ENCODE data around the gene WDR64.
"Not testable (repeated sequence)": the region's sequence is repeated elsewhere in the genome, so short reads cannot be mapped to it uniquely, and the experiment has no call there.

The WDR64 gene

DNA sequence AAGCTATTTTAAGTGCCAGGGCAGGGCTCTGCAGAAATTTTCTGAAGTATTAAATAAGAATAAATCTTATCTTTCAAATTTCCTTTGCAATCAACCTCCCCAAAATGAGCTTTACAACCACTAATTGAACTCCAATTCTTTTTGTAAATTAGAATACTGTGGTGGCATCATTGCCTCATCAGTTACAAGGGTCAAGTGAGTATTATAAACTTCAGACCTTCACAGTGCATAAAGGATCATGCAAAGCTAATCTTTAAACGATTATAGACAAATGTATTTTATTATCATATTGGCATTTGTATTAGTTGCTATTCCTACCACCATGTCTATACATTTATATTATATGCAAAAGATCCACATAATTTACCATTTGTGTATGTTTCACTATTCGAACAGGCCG lies 19.1 kb upstream of the WDR64 start:
- no peak for DNase-seq

DNA sequence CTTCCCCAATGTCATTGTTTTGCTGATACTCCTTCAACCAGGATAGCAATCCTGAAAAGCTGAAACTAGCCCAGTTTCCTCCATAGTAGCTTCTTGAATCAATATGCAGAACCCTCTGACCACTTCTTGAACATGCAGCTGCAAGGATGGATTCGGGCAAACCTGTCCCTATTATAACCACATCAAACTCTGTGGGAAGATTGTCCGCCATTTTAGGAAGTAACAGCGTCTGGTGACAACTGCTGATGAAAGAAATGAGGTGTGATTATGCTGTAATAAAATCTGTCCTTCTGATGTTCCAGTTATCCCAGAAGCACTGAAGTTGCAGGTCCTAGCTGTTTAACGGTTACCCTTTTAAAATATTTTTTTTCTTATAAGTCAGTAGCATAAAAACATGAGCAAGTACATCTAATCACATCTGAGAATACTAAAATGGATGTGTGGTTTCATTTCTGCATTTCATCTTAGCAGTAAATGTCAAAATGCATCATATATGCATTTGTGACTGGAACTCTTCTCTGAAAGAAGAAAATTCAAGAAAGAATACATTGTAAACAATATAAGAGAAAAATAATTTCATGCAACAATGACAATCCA lies 16.4 kb upstream of the WDR64 start:
- no peak for DNase-seq

DNA sequence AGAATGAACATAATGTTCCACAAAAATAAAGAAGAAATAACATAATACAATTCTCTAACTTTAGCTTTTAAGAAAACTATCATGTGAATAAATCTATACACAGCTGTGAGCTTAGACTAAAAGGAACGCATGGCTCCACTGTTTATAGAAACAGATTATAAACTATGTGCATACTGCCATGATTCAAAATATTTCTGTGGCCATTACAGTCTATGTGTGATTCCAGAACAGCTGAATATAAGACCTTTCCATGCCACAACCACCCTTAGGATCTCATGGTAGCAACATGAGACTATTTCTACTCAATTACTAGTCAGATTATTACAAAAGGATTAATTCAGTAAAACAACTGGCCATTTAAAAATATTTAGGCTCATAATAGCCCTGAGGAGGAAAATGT lies 15.8 kb upstream of the WDR64 start:
- DNase-seq = no peak

DNA sequence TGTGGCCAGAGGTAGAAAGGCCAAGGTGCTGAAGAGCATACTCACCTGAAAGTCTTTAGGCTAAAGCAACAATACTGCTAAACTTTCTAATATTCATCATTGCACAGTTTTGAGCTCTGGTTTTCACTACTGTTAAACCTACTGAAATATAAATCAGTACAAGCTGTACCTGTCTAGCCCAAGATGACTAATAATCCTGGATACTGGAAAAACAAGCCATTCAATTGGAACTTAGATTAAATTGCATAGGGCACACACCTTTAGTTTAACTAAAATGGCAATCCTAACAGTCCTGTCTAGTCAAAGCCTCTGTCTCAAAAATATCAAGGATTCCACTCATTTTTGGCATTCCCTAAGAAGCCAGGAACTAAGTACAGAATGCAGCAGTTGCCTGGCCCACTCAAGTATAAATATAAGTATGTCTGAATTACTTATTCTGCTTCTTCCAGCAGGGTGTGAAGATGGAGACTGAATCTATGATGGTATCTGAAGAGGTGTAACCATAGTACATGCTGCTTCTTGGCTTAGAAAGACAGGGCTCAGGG lies 15.0 kb upstream of the WDR64 start:
- DNase-seq = no peak

DNA sequence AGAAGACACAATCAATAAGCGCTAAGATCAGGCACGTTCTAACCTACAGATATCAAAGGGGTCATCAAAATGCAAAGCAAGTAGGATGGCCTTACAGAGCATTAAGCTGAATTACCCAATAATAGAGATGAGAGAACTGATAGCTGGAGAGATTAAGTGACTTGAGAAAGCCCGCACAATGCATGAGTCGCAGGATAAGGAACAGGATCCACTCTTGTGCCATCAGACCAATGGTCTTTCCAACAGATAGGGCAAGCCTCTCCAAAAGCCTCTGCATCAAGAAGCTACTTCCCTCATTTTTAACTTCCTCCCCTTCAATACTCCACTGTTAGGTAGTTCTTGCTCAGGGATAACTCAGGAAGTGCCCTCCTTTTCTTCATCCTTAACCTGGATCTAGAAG lies 14.5 kb upstream of the WDR64 start:
- DNase-seq = no peak

DNA sequence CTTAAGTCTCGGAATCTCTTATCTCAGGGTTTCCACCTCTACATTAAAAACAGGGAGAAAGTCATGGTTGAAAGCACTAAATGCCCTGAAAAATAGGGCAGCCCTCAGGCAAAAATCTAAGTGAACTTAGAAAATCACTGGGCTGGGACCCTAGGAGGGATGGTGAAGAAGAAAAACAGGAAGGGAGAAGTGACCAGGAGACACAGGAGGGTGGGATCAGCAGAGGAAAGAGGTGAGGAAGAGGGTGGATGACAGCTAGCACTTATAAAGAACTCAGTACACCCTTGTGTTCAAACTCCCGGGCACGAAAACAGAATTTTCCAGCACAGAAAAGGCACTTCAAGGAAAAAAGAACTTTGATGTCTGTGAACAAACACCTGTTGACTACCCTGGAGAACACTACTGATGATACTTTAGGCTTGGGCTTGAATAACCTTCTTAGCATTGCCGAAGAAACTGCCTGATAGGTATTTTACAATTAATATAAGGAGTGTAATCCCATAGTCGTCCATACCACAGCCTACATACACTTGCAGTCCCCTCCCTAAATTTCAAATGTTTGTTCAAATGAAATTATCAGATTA lies 13.9 kb upstream of the WDR64 start:
- DNase-seq = no peak

DNA sequence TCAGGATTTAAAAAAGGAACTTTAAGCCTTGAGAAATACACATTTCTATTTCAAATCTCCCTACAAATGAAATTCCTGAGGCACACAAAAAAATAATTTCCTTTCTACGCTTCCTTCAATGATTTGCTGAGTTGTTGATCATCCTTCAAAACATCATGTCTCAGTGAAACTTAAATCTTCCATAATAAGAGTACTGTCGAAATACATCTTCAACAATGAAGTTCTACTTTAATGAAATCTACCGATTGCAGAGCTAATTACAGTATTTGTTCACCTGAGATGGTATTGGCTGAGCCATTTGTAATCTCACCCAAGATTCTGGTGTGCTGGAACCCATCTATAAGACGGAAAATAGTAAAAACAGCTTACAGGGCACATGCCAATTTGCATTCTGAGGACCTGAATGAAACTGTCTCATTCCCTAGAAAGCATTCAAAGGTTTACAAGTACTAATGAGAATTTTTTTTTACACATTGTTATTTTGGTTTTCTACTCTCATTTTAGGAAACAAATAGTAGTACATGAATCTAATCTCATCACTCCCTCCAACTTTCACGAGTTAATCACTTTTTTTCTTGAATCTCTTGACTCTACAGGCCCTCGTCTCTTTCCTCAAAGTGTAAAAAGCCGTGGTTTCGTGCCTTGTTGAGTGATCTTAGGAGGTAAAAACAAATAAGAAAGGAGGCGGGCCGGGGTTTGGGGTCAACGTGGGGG lies 13.0 kb upstream of the WDR64 start:
- DNase-seq = no peak

DNA sequence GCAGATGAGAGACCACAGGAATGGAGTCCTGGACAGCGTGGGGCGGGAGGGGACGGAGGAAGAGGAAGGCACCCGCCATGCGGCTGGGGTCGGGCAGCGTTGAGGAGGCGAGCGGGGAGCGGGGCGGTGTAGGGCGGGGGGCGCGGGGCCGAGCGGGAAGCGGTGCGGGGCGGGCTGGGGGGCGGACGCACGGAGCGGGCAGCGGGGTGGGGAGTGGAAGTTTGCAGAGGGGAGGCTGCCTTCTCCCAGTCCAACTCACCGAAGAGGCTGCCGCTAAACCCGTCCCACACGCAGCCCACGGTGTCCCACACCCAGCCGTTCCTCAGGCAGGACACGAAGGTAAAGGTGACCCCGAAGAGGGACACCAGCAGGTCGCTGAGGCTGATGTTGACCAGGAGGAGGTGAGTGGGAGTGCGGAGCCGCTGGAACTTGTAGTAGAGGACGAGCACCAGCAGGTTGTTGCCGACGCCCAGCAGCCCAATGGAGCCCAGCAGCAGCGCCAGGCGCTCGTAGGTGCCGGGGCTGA lies 12.4 kb upstream of the WDR64 start:
- DNase-seq = no peak

DNA sequence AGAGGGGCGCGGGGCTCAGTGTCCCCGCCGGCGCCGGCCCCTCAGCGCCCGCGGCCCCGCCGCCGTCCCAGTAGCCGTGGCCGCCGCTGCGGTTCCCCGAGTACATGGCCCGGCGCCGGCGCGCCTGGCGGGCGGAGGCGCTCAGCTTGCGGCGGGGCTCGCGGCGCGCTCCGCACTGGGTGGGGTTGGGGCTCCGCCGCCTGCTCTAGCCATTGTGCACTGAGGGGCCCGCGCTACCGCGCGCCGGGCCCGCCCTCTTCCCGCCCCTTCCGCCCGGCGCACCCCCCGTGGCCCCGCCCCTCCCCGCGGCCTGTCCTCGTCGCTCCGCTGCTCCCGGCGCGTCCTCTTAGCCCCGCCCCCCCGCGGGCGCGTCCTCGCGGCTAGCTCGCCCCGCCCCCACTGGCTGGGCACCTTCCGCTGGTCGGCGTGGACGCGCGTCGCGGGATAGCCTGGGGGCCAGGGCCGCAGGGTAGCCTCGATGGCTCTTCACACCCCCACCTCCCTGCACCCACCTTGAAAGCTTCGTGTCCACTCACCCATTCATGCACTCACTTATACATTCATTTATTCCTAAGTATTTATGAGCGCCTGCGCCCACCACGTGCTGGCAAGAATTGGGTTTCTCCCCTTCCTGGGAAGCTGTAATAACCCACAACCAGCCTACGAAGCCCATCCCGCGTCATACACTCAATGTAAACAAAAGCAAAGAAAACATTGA lies 11.8 kb upstream of the WDR64 start, which contains the start of the genes CHML and OPN3:
Gene CHML (minus strand): TSS at position 221 of the 718 bp plus-strand sequence. CDS start 4,603 bp downstream, outside the sequence.
Gene OPN3 (minus strand): TSS at position 221 of the 718 bp plus-strand sequence. CDS start 115 bp downstream, at position 106.
- DNase-seq = peak; percentile 96

DNA sequence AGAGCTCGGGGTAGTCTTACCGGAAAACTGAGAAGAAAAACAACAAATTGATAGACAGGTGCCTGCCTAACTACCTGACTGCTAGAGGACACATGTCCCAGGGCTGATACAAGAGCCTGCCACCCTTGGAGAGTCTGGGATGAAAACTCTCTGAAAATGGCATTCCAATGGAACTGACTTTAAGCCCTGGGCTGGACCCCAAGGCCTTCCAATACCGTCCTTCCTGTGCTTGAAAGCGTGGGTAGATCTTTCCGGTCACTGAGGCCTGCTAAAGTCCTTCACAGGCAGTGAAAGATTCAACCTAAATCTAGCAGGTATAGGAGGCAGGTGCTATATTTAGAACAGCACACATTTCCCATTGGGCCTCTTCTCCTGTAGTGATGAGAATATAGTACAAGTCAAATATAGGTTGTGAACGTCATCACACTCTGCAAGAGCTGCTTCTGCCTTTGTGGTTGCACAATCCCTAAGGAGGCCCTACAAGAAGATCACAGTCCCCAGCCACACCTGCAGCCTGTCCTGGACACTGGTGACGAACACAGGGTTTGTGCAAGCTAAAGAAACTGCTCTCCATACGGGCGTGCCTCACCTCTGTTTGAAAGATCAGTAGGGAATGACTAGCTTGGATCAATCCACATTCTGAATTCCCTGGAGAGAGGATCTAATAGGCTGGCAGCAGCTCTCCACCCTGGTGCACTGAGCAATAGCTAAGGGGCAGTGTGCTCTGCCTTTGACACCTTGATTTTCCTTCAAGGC lies 11.0 kb upstream of the WDR64 start:
- DNase-seq = no peak

DNA sequence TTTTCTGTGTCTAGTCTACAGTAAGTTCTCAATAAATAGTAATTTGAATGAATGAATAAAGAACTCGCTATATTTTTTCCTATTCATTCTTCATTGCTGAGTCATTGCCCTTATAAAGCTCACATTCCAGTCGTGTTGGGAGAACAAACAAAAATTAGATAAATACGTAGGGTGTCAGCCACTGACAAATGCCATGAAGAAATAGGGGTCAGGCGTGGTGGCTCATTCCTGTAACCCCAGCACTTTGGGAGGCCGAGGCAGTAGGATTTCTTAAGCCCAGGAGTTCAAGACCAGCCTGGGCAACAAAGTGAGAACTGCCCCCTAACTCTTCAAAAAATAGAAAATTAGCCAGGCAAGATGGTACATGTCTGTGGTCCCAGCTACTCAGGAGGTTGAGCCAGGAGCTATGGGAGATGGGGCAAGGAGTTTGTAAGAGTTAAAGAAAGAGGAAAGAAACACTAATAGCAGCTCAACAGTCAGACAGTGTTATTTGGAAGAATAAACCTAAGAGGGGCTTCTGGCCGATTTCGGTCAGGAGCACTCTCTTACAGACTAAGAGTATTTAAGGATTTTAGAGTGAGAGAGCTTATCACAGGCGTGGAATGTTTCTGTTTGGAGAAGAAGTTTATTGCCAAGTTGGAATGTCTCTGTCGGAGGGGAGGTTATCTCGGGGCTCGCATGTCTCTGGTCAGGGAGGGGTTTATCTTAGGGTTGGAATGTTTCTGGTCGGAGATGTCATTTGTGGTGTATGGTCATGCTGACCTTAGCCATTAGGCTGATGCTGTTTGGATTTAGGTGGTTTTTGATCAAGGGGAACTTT lies 10.1 kb upstream of the WDR64 start:
- no peak for DNase-seq

DNA sequence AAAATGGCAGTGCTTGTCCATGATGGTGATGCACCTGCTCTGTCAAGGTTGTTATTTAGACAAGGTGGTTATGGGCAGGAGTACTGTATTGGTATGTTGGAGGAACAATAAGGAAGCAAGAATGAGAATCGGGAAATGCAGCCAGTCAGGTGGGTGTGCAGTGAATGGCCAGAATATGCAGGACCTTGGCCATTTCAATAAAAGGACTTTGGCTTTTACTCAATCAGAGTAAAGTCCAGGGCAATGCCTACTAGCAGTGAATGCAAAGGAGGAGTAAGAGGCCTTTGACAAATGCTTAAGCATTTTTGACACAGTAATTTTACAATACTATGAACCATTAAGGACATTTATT lies 9.5 kb upstream of the WDR64 start:
- no peak for DNase-seq

DNA sequence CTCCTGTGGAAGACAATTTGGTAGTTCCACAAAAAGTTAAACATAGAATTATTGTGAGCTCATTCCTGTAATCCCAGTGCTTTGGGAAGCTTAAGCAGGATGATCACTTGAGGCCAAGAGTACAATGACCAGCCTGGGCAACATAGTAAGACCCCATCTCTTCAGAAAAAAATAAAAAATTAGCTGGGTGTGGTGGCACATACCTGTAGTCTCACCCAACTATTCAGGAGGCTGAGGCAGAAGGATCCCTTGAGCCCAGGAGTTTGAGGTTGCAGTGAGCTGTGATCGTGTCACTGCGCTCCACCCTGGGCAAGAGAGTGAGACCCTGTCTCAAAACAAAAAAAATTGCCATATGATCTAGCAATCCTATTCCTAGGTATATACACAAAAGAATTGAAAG lies 7.8 kb upstream of the WDR64 start:
- no peak for DNase-seq

DNA sequence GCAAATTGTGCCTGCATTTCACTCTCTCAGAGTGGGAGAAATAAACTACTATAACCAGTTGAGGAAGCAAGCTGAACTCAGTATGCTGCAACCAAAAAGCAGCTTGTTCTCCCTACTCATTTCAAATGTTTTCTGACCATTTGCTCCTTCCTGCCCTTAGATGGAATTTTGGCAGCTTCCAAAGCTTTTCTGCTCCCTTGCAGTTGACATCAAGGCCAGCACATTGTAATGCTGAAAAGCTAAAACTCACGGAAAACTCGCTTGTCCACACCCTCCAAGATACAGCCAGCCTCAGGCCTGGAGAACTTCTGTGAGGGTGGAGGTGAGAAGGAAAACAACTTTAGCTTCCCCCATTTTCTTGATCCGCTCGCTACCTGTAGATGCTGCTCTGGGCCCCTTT lies 6.9 kb upstream of the WDR64 start:
- DNase-seq = no peak

DNA sequence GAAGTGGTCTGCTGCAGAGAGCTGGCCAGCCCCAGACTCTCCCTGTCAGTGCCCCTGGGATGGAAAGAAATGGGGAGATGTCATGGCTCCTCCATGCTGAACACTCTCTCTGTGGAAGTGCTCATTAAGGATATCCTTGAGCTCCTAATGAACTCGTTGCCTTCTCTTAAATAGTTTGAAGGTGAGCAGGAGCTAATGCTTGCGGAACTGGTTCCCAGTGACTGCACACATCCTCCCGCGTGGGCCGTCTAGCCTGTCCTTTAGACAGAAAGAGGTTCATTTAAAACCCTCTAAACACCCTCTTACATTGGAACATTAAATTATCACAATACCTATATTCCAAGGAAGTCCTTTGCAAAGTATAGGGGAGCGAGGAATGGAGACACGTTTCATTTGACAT lies 5.9 kb upstream of the WDR64 start:
- no peak for DNase-seq

DNA sequence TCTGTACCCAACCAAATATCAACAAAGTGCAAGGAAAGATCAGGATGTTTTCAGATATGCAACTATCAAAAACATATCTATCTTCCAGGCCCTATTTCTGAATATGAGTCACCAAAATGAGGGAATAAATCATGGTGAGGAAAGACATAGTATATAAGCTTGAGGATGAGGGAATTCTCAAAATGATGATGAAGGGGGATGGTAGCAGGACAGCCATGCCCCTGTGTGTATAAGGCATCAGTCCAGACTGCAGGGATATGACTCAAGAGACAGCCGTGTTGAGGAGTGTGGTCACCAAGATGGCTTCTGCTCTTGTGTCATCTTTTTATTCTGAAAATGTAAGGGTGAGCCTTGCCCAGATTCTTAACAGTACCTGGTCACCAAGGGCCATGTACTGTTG lies 4.4 kb upstream of the WDR64 start:
- no peak for DNase-seq

DNA sequence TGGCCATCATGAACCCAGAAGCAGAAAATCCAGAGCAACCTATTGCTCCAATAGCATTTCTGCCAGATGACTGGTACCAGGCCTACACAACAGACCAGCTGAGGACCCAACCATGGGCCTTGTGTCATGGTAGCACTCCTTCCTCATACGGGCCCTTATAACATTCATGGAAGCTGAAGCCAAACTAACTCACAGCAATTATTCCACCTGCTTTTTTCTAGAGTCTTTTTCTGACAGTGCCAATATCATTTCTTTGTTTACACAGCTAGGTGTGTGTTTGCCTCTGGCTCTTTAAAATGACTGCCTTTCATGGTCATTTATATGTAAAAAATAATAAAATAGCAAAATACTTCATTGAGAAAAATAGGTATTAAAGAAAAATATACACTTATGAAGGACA lies 3.9 kb upstream of the WDR64 start:
- no peak for DNase-seq

DNA sequence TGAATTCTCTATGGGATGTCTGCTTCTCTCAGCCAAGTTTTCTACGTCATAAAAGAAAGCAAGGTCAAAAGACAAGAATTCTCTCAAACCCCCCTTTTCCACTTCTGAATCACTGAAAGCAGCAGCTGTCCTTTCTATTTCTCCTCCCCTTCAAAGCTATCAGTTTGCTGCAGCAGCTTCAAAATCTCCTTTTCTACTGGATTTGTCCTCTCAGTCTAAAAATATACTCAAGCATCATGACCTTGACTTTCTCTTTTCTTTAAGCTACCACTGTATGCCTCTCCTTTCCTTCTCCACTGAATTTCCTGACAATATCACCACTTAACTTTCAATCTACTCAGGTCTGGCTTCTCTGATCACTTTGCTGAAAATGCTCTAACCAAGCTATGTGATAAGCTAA lies 1.9 kb downstream of the WDR64 start:
- DNase-seq = no peak

DNA sequence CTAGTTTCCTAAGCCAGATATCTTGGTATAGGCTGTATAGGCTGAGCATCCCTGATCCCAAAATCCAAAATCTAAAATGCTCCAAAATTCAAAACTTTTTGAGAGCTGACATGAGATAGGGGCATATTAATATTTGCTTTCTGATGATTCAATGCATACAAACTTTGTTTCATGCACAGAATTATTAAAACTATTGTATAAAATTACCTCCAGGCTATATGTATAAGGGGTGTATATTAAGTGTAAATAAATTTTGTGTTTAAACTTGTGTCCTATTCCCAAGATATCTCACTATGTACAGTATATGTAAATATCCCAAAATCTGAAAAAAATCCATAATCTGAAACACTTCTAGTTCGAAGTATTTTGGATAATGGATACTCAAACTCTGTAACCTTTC lies 2.6 kb downstream of the WDR64 start:
- DNase-seq = no peak

DNA sequence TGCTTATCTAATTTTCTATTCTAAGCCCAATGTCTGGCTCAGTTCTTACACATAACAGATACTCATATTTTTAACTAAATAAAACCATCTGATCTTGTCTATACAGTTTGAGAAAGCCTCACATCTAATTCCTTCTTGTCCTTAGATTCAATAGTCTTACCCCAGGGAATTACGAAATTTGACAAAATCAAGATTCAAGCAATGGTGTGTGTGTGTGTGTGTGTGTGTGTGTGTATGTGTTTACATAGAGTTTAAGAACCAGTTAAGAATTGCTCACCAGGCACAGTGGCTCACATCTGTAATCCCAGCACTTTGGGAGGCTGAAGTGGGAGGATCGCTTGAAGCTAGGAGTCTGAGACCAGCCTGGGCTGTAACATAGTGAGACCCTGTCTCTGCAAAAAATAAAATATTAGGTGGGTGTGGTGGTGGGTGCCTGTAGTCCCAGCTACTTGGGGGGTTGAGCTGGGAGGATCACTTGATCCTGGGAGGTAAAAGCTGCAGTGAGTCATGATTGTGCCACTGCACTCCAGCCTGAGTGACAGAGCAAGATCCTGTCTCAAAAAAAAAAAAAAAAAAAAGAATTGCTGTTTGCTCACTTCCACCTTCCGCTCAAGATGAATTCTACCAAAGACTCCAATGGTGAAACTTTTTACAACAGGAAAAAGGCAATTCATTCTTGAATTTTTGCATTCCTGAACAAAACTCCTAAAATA lies 6.2 kb downstream of the WDR64 start:
- no peak for DNase-seq

DNA sequence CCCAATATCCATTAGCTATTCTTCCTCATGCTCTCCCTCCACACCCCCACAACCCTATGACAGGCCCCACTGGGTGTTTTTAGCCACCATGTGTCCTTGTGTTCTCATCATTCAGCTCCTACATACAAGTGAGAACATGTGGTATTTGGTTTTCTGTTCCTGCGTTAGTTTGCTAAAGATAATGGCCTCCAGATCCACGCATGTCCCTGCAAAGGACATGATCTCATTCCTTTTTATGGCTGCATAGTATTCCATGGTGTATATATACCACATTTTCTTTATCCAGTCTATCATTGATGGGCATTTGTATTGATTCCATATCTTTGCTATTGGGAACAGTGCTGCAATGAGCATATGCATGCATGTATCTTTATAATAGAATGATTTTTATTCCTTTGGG lies 6.9 kb downstream of the WDR64 start:
- DNase-seq = not testable (repeated sequence)

Measured in NCI-H2107 (cell line).